NCI-H1417 (cell line): ENCODE results near the gene RFWD3.
A peak's percentile ranks its signal among the peaks of the same experiment; 100 is the strongest.
"Not testable (repeated sequence)": the region's sequence is repeated elsewhere in the genome, so short reads cannot be mapped to it uniquely, and the experiment has no call there.

Source experiments
- DNase-seq, 3 experiments: peaks; one replicate each; lab custom pipeline; 2025; lab: John Stamatoyannopoulos, UW

Gene RFWD3

GRCh38 chr16:74667255-74667700 lies 601 bp upstream of the RFWD3 start:
- peak in 1 of 3 experiments; percentile 7 for DNase-seq

DNA sequence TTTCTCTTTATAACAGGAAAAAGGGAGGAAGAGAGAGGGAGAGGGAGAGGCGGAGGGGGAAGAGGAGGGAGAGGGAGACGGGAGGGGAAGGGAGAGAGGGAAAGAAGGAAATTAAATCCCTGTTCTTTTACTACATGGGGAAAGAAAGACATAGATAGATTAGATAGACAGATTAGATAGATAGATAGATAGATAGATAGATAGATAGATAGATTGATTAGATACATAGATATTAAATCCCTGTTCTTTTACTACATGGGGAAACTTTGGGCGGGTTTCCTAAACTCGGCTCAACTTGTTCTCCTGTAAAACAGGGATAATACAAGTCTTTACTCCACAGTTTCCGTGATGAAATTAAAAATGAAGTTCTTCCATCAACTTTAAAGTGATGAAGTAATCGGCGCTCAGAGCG lies 661 bp downstream of the RFWD3 start:
- DNase-seq: no peak

DNA sequence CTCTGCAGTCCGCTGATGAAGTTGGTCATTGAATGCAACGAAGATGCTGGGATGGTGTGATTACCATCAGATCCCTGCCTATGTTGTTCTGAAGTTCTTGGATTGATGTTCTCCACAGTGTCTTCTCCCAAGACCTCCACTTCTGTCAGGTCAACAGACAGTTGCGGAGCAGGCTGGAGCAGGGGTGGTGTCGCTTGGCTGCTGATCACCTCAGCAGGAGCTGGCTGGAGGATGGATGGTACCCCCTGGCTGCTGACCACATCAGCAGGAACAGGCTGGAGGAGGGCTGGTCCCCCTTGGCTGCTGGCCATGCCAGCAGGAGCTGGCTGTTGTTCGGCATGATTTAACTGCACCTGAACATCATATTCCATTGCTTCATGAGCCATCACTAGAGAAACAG lies 5.6 kb downstream of the RFWD3 start:
- no peak for DNase-seq

DNA sequence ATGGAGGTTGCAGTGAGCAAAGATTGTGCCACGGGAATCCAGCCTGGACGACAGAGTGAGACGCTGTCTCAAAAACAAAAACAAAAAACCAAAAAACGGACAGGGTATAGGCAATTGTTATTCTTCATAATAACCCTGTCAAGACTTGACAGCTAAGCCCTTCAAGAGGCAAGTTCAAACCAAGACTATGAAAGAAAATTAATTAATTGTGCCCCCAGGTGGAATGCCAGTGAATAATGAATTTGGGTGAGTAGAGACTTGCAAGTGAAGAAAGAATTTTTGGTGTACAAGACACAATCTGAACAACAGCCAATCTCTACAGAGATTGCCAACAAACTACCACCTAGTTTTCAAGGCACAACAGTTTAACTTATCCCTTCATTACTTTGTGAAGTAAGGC lies 6.3 kb downstream of the RFWD3 start:
- no peak for DNase-seq

- DNase-seq: no peak
These were observed 7.6 kb downstream of the RFWD3 start for GRCh38 chr16:74659041-74659440.

- no peak for DNase-seq
These were observed 8.6 kb downstream of the RFWD3 start for GRCh38 chr16:74657870-74658642.

GRCh38 chr16:74654536-74655050 lies 12.1 kb downstream of the RFWD3 start:
- no peak for DNase-seq

DNA sequence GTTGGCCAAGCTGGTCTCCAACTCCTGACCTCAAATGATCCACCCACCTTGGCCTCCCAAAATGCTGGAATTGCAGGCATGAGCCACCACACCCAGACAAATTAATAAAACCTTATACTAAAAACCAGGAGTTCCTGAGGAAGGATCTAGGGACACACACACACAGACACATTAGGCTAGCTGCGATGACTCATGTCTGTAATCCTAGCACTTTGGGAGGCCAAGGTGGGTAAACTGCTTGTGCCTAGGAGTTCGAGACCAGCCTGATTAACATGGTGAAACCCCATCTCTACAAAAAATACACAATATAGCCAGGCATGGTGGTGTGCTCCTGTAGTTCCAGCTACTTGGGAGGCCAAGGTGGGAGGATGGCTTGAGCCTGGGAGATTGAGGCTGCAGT lies 13.8 kb downstream of the RFWD3 start:
- not testable (repeated sequence) for DNase-seq

- DNase-seq: no peak
These were observed 14.4 kb downstream of the RFWD3 start for GRCh38 chr16:74652249-74652648.

DNA sequence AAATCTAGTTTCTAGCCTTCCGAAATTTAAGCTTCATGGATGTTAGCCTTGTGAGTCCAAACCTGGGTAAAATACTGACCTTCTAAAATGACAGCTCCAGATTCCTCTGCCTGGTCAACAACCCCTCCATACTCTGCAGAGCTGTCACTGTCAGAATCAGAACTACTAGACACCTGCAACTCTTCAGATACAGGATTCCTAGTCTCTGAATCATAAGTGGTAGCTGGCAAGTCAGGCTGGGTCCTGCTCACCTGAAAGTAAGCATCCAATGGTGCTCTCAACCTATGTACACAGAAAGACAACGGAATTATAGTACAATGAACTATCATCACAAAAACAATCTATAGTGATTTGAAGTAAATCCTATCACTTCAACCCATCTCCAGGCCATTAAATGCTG lies 14.8 kb downstream of the RFWD3 start:
- DNase-seq: no peak

DNA sequence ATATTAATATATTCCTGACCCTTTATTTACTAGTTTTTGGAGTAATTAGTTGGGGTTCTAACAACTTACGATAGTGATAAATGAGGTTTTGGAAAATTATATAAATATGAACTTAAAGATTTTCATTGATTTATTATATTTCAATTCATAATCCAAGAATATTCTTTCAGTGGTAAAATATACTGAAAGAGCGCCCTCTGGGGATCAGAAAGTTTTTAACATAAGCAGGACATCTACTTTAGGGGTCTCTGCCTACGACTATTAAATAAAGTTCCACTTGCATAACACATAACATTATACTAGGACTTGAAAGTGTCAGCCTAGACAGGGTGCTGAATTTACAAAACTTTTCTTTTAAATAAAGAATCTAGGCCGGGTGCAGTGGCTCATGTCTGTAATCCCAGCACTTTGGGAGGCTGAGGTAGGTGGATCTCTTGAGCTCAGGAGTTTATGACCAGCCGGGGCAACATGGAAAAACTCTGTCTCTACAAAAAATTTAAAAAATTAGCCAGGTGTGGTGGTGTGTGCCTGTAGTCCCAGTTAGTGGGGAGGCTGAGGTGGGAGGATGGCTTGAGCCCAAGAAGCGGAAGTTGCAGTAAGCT lies 15.6 kb downstream of the RFWD3 start:
- DNase-seq: no peak

DNA sequence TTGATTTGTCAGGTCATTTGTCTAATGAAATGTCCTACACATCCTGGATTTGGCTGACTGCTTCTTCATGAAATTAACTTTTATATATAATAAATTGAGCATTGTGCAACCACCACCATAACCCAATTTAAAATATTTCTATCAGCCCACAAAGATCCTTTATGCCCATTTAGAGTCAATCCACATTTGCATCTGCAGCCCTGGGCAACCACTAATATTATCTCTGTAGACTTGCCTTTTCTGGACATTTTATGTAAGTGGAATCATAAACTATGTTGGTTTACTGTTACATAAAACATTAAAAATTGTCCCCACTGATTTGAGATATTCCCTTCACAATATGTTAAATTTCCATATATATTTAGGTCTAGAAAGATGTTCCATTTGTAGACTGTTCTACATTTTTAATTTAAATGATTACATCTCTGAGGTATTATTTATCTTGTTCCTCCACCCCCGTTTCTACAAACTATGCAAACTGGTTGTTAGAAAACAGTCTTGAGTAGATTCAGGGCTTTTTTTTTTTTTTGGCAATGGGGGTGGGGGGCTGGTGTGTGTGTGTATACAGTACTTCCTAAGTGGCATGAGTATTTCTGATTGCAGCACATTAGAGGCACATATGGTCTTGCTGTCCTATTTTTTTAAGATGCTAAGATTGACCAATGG lies 16.7 kb downstream of the RFWD3 start:
- DNase-seq: no peak

GRCh38 chr16:74641969-74642368 lies 24.7 kb downstream of the RFWD3 start:
- no peak for DNase-seq

- DNase-seq: no peak
These were observed 28.8 kb downstream of the RFWD3 start for GRCh38 chr16:74637742-74638453.

GRCh38 chr16:74635303-74635702 lies 31.4 kb downstream of the RFWD3 start:
- DNase-seq: no peak

DNA sequence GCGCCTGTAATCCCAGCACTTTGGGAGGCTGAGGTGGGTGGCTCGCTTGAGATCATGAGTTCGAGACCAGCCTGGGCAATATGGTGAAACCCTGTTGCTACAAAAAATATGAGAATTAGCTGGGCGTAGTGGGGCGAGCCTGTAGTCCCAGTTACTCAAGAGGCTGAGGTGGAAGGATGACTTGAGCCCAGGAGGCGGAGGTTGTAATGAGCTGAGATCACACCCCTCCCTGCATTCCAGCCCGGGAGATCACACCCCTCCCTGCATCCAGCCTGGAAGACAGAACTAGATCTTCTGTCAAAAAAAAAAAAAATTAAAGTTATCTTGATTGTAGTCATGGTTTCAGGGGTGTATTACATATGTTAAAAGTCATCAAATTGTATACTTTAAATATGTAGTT lies 33.0 kb downstream of the RFWD3 start:
- DNase-seq: no peak

DNA sequence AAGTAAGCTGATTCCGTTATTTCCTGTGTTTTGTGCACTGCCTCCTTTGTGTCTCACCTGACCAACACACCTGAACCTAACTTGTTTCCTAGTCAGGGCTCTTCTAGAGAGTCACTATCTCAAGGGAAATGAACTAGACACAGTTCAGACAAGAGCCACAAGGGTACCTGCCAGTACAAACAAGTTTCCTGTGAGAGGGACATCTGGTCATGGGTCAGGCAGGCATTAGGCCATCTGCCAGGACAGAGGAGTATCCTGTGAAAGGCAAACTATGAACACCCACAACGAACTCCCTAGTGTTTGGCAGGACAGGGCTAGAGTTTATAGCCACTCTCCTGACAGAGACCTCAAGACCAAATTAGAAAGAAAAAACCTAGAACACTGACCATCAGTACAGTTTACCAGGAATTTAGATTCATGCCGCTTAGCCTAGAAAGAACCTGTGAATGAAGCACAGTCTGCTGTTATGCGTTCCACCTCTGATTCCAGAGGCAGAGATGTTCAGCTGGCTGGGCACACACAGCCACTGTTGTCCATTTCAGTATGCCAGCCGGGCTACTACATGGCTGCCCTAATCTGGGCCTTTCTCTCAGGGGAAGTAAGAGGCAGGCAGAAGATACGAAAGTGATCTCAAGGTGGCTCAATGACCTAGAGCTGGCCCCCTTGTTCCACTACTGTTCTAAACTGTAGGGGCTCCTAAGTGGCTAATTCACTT lies 39.0 kb downstream of the RFWD3 start:
- no peak for DNase-seq

- DNase-seq: no peak
These were observed 39.8 kb downstream of the RFWD3 start for GRCh38 chr16:74626741-74627416.

- DNase-seq: no peak
These were observed 41.0 kb downstream of the RFWD3 start for GRCh38 chr16:74625500-74626350.

GRCh38 chr16:74623839-74624235 lies 42.8 kb downstream of the RFWD3 start:
- DNase-seq: no peak
